ENCODE measurements around the gene MVD.

The MVD gene

DNA sequence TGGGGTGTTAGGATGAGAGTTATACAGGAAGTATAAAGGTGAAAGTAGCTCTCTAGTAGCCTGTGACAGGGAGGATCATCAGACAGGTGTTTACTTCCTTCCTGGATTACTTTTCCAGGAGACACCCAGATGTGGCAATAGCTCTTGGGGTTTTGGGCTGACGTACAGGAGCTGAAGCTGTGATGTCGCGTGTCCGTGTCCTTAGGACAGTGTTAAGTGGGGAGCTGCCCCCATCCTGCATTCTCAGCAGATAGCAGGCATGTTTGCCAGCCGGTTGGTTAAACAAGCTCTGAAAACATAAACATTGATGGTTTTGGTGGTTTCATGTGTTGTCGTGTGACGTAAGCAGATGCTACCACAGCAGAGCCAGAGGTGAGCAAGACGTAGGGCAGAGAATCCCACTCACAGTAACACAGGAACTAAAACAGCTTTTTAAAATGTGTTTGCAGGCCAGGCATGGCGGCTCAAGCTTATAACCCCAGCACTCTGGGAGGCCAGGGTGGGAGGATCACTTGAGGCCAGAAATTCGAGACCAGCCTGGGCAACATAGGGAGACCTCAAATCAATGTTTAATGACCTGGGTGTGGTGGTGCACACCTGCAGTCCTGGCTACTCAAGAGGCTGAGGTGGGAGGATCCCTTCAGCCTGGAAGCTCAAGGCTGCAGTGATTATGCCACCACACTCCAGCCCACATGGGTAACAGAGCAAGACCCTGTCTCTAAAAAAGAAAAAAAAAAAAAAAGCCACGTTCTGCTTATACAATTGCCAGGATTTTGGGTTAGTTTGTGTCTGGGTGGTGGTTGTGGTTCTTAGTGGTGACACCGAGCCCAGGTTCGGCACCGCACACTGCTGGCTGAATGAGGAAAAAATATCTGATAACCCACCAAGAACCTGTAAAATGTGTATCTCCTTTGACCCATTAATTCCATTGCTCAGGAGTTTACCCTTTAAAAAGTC is 42.8 kb downstream of the MVD start:
- no peaks in the 10 kb centered on the region for H3K27me3 ChIP-seq (ENCODE audit: control insufficient read depth, insufficient read depth, low read length)
- peaks cover 51% of the 10 kb centered on the region for H3K36me3 ChIP-seq (ENCODE audit: control insufficient read depth, insufficient read depth, low read length)
- no peaks in the 10 kb centered on the region for H3K9me3 ChIP-seq (ENCODE audit: control insufficient read depth, insufficient read depth, low read depth, low read length)
- no peaks in the 10 kb centered on the region; the same call in 1 of the 2 replicates for H3K4me1 ChIP-seq (ENCODE audit: control insufficient read depth, insufficient read depth, low read length)
- no peak overlapping the region for H3K9ac ChIP-seq (ENCODE audit: low read length)
- no peak overlapping the region for H3K27ac ChIP-seq (ENCODE audit: low read depth, low read length)
- H3K4me3 ChIP-seq (ENCODE audit: low read depth, low read length) = no peak overlapping the region

DNA sequence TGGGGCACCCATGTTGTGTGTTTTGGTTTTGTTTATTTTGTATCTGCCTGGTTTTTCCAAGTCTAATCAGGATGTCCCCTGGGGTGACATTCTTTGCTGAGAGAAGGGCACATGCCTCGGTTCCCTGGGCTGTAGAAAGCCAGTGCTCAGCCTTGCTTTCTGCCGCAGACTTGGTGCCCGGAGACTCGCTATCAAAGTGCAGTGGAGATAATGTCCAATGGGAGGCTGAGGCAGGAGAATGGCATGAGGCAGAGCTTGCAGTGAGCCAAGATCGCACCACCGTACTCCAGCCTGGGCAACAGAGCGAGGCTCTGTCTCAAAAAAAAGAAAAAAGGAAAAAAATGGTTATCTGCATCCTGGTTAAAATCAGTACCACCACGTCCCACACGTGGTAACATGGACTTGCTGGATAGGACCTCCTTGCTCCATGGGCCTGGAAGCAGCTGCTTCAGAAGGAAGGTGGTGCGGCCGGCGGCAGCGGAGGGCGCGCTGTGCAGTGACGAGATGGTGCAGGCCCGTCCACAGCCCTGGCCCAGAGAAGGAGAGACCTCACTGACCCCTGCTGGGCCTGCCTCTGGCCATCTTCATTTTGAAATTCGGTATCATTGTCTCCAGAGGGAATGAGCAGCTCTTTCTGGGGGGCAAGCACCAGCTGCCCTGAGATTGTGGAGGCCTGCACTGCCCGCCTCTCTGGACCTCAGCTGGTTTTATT is 43.8 kb downstream of the MVD start:
- Histone ChIP-seq H3K27ac (ENCODE audit: low read depth, low read length) (no peak overlapping the region), H3K9ac (ENCODE audit: low read length) (no peak overlapping the region), H3K4me1 (ENCODE audit: control insufficient read depth, insufficient read depth, low read length) (no peaks in the 10 kb centered on the region; the same call in 1 of the 2 replicates), H3K36me3 (ENCODE audit: control insufficient read depth, insufficient read depth, low read length) (peaks cover 47% of the 10 kb centered on the region), H3K4me3 (ENCODE audit: low read depth, low read length) (no peak overlapping the region), H3K27me3 (ENCODE audit: control insufficient read depth, insufficient read depth, low read length) (no peaks in the 10 kb centered on the region), H3K9me3 (ENCODE audit: control insufficient read depth, insufficient read depth, low read depth, low read length) (no peaks in the 10 kb centered on the region)

- Histone ChIP-seq H3K36me3 (ENCODE audit: control insufficient read depth, insufficient read depth, low read length) (peaks cover 47% of the 10 kb centered on the region), H3K4me1 (ENCODE audit: control insufficient read depth, insufficient read depth, low read length) (no peaks in the 10 kb centered on the region; the same call in 1 of the 2 replicates), H3K9ac (ENCODE audit: low read length) (no peak overlapping the region), H3K27me3 (ENCODE audit: control insufficient read depth, insufficient read depth, low read length) (no peaks in the 10 kb centered on the region), H3K4me3 (ENCODE audit: low read depth, low read length) (no peak overlapping the region), H3K9me3 (ENCODE audit: control insufficient read depth, insufficient read depth, low read depth, low read length) (no peaks in the 10 kb centered on the region), H3K27ac (ENCODE audit: low read depth, low read length) (no peak overlapping the region)
Observed at GRCh38 chr16:88618182-88618955, 44.5 kb downstream of the MVD start.

DNA sequence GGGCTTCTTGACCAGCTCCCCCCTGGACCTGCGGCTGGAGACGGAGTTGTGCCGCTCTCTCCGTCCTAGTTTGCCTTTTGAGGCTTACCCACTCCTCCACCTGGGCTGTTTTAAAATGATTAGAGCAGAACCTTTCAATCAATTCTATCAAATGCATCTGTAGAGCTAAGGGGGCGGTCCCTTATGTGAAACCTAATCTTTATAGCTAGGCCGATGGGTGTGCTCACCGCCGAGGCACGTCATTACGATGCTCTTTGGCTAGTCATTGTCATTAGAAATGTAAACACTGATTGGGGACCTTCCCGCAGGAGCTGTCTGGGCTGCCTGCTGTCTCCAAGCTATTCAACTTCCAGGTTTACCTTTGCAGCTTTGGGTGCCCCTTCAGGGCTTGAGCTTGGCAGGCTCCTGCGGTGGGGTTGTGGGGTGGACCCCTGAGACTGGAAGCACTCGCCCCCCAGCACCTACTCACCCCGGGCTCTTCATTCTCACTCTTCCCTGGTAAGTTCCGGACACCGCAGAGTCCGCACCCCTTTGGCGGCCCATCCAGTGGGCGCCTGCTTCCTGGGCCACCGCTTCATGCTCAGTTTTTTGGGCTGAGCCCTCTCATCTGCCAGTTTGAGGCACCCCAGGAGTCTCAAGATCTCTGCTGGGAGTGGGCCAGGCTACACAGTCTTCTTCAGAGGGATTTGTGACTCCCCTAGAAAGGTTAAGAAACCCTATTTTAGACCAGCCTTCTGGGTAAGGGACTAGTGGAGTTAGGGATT is 45.4 kb downstream of the MVD start:
- Histone ChIP-seq H3K4me1 (ENCODE audit: control insufficient read depth, insufficient read depth, low read length) (no peaks in the 10 kb centered on the region; the same call in 1 of the 2 replicates), H3K9ac (ENCODE audit: low read length) (no peak overlapping the region), H3K9me3 (ENCODE audit: control insufficient read depth, insufficient read depth, low read depth, low read length) (no peaks in the 10 kb centered on the region), H3K4me3 (ENCODE audit: low read depth, low read length) (no peak overlapping the region), H3K27ac (ENCODE audit: low read depth, low read length) (no peak overlapping the region), H3K27me3 (ENCODE audit: control insufficient read depth, insufficient read depth, low read length) (no peaks in the 10 kb centered on the region), H3K36me3 (ENCODE audit: control insufficient read depth, insufficient read depth, low read length) (peaks cover 45% of the 10 kb centered on the region)

DNA sequence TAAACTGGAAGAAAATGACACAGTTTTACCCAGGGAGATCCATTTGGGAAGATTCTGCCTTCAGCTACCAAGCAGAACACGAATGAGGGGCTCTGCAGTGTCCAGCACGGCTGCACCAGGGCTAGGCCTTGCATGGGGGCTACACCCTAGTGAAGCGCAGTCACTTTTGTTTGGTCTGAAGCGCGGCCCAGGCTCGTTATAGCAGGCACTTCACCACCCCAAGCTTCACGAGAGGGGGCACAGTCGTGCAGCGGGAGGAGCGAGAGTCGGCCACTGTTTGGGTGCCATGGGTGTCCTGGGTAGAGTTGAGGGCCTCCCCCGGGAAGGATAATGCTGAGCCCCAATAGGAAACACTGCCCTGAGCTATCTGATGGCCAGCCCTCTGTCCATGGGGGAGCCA is 46.2 kb downstream of the MVD start:
- Histone ChIP-seq H3K36me3 (ENCODE audit: control insufficient read depth, insufficient read depth, low read length) (peaks cover 42% of the 10 kb centered on the region), H3K27me3 (ENCODE audit: control insufficient read depth, insufficient read depth, low read length) (no peaks in the 10 kb centered on the region), H3K4me3 (ENCODE audit: low read depth, low read length) (no peak overlapping the region), H3K4me1 (ENCODE audit: control insufficient read depth, insufficient read depth, low read length) (no peaks in the 10 kb centered on the region; the same call in 1 of the 2 replicates), H3K27ac (ENCODE audit: low read depth, low read length) (no peak overlapping the region), H3K9me3 (ENCODE audit: control insufficient read depth, insufficient read depth, low read depth, low read length) (no peaks in the 10 kb centered on the region), H3K9ac (ENCODE audit: low read length) (no peak overlapping the region)

- no peak overlapping the region for H3K9ac ChIP-seq (ENCODE audit: low read length)
- no peaks in the 10 kb centered on the region for H3K27me3 ChIP-seq (ENCODE audit: control insufficient read depth, insufficient read depth, low read length)
- no peaks in the 10 kb centered on the region for H3K9me3 ChIP-seq (ENCODE audit: control insufficient read depth, insufficient read depth, low read depth, low read length)
- no peak overlapping the region for H3K27ac ChIP-seq (ENCODE audit: low read depth, low read length)
- H3K4me3 ChIP-seq (ENCODE audit: low read depth, low read length) = no peak overlapping the region
- H3K4me1 ChIP-seq (ENCODE audit: control insufficient read depth, insufficient read depth, low read length) = peaks cover 3% of the 10 kb centered on the region; the same call in 1 of the 2 replicates
- peaks cover 44% of the 10 kb centered on the region for H3K36me3 ChIP-seq (ENCODE audit: control insufficient read depth, insufficient read depth, low read length)
Observed at GRCh38 chr16:88616320-88616719, 46.6 kb downstream of the MVD start.

DNA sequence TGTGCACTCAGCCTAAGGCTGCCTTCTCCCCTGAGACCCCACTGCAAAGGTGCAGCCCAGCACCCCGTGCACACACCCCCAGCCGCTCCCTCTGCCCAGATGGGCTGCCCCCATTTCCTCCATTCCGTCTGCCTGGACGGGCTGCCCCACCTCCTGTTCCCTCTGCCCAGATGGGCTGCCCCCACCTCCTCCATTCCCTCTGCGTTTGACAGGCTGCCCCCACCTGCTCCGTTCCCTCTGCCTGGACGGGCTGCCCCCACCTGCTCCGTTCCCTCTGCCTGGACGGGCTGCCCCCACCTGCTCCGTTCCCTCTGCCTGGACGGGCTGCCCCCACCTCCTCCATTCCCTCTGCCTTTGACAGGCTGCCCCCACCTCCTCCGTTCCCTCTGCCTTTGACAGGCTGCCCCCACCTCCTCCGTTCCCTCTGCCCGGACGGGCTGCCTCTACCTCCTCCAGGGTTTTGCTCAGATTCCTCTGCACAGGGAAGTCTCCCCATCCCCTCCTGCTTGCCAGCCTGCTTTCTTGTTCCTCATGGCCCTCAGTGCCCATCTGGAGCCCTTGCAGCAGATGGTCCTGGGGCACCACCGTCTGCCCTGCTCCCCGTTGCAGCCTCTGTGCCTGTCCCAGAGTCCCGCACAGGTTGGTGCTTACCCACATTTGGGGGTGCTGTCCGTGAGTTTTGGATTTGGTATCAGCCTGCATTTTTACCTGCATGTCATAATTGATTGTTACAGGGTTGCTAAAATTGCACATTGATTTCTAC is 47.9 kb downstream of the MVD start:
- peaks cover 52% of the 10 kb centered on the region for H3K36me3 ChIP-seq (ENCODE audit: control insufficient read depth, insufficient read depth, low read length)
- H3K27me3 ChIP-seq (ENCODE audit: control insufficient read depth, insufficient read depth, low read length) = no peaks in the 10 kb centered on the region; the same call in 1 of the 2 replicates
- peaks cover 11% of the 10 kb centered on the region for H3K4me1 ChIP-seq (ENCODE audit: control insufficient read depth, insufficient read depth, low read length)
- H3K9me3 ChIP-seq (ENCODE audit: control insufficient read depth, insufficient read depth, low read depth, low read length) = no peaks in the 10 kb centered on the region
- H3K9ac ChIP-seq (ENCODE audit: low read length) = no peak overlapping the region
- no peak overlapping the region for H3K27ac ChIP-seq (ENCODE audit: low read depth, low read length)
- H3K4me3 ChIP-seq (ENCODE audit: low read depth, low read length) = no peak overlapping the region

DNA sequence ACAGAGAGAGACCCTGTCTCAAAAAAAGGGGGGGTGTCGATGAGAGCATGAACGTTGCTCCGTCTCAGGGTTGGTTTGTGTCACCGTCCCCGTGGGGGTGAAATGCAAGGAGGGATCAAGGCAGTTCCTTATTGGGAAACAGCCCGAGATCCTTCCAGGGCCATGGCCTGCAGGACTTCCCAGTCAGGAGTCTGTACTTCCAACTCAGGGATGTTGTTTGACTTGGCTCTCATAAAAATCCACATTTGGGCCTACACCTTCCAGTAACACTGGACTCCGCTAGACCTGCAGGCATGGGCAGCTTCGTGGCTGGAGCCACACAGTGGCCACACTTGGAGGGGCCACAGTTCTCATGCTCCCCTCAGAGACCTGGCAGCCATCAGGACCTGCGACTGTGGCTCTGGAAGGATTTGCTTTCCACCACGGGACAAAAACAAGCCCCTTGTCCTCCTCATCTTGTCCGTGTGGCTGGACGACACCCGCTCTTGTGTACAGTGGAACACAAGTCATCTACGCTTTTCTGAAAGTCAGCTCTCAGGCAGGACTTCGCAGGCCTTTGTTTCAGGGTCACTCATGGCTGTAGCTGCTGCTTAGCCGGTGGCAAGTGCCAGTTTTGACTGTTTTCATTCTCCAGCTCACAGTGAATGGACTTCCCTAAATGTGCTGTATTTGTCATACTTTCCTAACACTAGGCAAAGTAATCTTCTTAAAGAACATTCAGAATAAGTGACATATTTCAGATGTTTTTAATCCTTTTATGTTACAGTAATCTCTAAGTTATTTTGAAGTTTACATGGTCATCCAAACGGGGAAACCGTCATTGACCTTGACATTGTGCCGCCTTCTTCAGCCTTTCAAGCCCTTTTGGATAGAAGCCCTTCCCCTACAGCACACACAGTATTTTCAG is 48.7 kb downstream of the MVD start:
- peaks cover 48% of the 10 kb centered on the region for H3K36me3 ChIP-seq (ENCODE audit: control insufficient read depth, insufficient read depth, low read length)

DNA sequence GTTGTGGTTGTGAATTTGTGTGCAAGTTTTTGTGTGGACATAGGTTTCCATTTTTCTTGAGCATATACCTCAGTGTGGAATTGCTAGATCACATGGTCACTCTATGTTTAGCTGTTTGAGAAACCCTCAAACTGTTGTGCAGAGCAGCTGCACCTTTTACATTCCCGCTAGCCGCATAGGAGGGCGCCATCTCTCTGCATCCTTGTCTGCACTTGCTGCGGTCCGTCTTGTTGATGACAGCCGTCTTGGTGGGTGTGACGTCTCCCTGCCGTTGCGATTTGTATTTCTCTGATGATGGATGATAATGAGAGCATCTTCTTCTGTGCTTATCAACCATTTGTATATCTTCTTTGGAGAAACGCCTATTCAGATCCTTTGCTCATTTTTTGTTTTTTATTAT is 49.6 kb downstream of the MVD start:
- H3K27me3 ChIP-seq (ENCODE audit: control insufficient read depth, insufficient read depth, low read length) = no peaks in the 10 kb centered on the region; the same call in 1 of the 2 replicates
- H3K27ac ChIP-seq (ENCODE audit: low read depth, low read length) = no peak overlapping the region
- no peaks in the 10 kb centered on the region for H3K9me3 ChIP-seq (ENCODE audit: control insufficient read depth, insufficient read depth, low read depth, low read length)
- H3K9ac ChIP-seq (ENCODE audit: low read length) = no peak overlapping the region
- no peak overlapping the region for H3K4me3 ChIP-seq (ENCODE audit: low read depth, low read length)
- peaks cover 53% of the 10 kb centered on the region for H3K36me3 ChIP-seq (ENCODE audit: control insufficient read depth, insufficient read depth, low read length)
- peaks cover 11% of the 10 kb centered on the region for H3K4me1 ChIP-seq (ENCODE audit: control insufficient read depth, insufficient read depth, low read length)

More for the DNA sequence above, 48.7 kb downstream of the MVD start:
- Histone ChIP-seq H3K9me3 (ENCODE audit: control insufficient read depth, insufficient read depth, low read depth, low read length) (no peaks in the 10 kb centered on the region), H3K9ac (ENCODE audit: low read length) (no peak overlapping the region), H3K27ac (ENCODE audit: low read depth, low read length) (no peak overlapping the region), H3K4me3 (ENCODE audit: low read depth, low read length) (no peak overlapping the region), H3K4me1 (ENCODE audit: control insufficient read depth, insufficient read depth, low read length) (peaks cover 11% of the 10 kb centered on the region), H3K27me3 (ENCODE audit: control insufficient read depth, insufficient read depth, low read length) (no peaks in the 10 kb centered on the region; the same call in 1 of the 2 replicates)

Measured in HUES6 (cell line).